IPS-15b (cell line): ENCODE results near the gene HOXB6.

ENCODE experiments used
- H3K27me3 ChIP-seq: one replicate; pipeline ENCODE4 v1.6.1; 2013; ENCODE audit warnings: low read length; ENCODE audit not compliant: control insufficient read depth, insufficient read depth
- H3K36me3 ChIP-seq: one replicate; pipeline ENCODE4 v1.6.1; 2013; ENCODE audit warnings: low read length; ENCODE audit not compliant: control insufficient read depth, insufficient read depth
- H3K4me1 ChIP-seq: one replicate; pipeline ENCODE4 v1.6.1; 2013; ENCODE audit warnings: mild to moderate bottlenecking, low read length; ENCODE audit not compliant: control insufficient read depth, insufficient read depth
- H3K4me3 ChIP-seq: one replicate; pipeline ENCODE4 v1.5.1; 2013; ENCODE audit warnings: low read depth, low read length
- H3K9ac ChIP-seq: one replicate; pipeline ENCODE4 v1.6.1; 2013; ENCODE audit warnings: low read depth, mild to moderate bottlenecking, low read length
- H3K9me3 ChIP-seq: one replicate; pipeline ENCODE4 v1.6.1; 2013; ENCODE audit warnings: mild to moderate bottlenecking, low read length; ENCODE audit not compliant: control insufficient read depth, insufficient read depth

The HOXB6 gene

DNA sequence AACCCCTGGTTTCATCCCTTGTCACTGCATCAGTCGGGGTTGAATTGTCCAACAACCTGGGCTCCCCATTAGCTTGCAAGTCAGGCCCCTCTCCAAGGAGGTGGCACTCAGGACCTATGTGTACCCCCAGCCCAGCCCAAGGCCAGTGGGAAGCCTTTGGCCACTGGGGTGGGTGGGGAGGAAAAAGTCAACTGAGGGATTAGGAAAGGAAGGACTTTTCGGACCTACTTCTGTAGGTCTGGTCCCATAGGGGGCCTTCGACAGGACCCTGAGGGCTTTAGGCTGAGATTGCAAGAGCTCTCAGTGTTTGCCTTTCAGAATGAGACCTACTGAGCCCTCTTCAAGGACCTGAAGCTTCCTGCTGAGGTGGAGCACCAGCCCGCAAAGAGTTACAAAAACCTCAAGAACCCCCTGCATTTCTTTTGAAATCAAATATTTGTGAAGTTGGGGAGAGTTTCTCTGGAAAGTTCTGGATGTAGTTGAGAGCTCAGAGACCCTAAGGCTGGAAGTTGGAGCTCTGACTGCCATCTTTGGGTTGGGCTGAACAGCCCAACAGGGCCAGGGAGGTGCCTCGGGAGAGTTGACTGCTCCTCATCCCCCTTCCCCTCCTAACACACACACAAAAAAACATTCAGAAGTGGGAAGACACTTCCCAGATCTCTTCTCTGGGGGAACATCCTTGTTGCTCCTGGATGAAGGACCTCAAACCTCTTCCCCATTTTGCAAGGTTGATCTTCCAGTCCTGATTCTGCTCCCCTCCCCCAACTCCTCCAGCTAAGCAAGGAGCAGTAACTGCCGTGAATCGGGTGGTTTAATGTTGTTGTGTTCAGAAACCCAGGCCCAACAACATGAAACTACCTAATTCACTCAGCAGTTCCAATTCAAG, 27.1 kb upstream of the HOXB6 start:
- Histone ChIP-seq H3K4me1 (peaks cover under 1% of the 10 kb centered on the region), H3K9me3 (no peaks in the 10 kb centered on the region), H3K9ac (no peak overlapping the region), H3K4me3 (peak overlapping the region; percentile 1), H3K36me3 (no peaks in the 10 kb centered on the region), H3K27me3 (peaks cover 99% of the 10 kb centered on the region)

DNA sequence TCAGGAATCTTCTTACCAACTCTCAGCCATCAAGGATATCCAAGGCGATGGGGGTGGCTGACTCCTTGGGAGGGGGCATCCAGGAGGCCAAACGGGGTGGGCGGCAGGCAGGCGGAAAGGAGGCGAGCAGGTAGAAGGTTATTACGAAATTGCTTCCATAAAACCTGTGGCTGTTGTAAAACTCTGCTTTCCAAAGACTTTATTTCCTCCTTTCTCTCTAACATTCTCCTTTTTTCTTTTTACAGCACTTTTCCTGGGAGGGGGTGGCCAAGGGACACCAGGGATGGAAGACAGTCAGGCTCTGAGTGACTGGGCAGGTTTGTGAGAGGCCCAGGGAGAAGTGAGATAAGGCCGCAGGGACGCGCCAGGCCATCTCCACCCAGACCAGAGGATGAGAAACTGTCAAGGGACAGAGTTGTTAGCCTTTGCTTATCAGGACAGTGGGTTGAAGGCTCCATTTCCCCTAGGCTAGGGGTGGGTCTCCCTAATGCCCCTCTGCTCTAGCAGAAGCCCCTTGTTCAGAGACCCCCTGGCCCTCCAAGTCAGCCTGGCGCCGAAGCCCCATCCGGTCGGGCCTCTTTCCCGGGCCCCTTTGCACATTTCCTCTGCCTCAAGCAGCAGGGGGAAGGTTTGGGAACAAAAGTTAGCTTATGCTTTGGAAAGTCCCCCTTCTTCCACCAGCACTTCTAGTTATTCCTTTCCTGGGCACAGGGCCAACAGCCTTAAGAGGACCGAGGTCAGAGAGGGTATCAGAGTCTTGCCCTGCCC, 26.3 kb upstream of the HOXB6 start:
- Histone ChIP-seq H3K27me3 (peaks cover 100% of the 10 kb centered on the region), H3K36me3 (no peaks in the 10 kb centered on the region), H3K4me3 (peak overlapping the region; percentile 1), H3K9ac (no peak overlapping the region), H3K9me3 (no peaks in the 10 kb centered on the region), H3K4me1 (peaks cover 2% of the 10 kb centered on the region)

DNA sequence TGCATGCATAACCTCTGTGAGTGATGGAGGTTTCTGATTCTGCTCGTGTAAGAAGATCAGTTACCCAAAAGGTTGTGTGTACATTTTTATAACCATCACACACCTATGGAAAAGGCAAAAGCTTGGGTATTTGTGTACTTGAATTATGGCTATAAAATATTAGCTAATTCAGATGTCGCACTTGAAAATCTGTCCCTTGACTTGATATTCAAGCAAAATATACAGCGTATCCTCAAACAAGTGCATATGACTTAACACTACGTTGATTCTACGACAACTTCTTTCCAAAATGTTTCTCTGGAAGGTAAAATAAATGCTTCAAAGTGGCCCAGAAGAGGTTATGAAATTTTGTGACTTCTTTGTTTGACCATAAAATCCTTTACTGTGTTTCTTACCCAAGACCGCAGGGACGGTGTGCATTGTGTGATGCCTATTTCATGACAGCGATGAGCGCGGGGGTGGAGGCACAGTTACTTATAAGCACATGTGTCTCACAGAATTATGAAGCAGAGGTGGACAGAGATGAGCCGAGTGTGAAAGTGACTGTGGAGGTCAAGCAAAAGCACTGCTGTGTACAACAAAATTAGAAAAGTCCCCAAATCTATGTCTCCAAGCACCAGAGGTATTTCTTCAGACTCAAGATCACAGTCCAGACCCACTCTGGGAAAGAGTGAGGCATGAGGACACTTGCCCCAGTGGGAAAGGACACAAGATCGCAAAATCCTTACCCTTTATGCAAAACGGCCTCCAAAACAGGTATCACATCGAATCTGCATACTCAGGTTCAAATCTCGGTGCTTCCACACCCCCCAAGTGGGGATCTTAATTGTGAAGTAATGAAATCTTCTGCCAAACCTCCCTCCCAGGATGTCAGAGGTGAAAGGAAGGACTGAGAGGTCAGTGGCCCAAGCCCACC, 25.5 kb upstream of the HOXB6 start:
- Histone ChIP-seq H3K9me3 (no peaks in the 10 kb centered on the region), H3K4me1 (peaks cover 2% of the 10 kb centered on the region), H3K9ac (no peak overlapping the region), H3K4me3 (no peak overlapping the region), H3K36me3 (no peaks in the 10 kb centered on the region), H3K27me3 (peaks cover 100% of the 10 kb centered on the region)

DNA sequence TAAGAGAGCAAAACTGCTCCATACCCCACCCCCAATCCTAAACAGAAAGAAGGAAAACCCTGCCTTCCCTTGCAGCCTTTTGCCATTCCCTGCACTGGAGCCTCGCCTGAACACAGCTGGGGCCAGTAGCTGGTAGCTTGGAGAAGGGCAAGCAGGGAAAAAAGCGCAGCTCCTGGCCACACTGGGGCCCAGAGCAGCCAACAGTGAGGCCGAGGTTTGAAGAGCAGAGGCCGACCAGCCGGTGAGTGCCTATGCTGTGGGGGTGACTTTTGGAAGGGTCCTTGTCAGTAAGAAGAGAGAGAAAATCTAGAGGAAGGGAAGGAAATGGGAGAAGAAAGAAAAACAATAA, 24.6 kb upstream of the HOXB6 start:
- Histone ChIP-seq H3K36me3 (no peaks in the 10 kb centered on the region), H3K27me3 (peaks cover 100% of the 10 kb centered on the region), H3K4me1 (peaks cover 2% of the 10 kb centered on the region), H3K9ac (no peak overlapping the region), H3K4me3 (peak overlapping the region; percentile 11), H3K9me3 (no peaks in the 10 kb centered on the region)

DNA sequence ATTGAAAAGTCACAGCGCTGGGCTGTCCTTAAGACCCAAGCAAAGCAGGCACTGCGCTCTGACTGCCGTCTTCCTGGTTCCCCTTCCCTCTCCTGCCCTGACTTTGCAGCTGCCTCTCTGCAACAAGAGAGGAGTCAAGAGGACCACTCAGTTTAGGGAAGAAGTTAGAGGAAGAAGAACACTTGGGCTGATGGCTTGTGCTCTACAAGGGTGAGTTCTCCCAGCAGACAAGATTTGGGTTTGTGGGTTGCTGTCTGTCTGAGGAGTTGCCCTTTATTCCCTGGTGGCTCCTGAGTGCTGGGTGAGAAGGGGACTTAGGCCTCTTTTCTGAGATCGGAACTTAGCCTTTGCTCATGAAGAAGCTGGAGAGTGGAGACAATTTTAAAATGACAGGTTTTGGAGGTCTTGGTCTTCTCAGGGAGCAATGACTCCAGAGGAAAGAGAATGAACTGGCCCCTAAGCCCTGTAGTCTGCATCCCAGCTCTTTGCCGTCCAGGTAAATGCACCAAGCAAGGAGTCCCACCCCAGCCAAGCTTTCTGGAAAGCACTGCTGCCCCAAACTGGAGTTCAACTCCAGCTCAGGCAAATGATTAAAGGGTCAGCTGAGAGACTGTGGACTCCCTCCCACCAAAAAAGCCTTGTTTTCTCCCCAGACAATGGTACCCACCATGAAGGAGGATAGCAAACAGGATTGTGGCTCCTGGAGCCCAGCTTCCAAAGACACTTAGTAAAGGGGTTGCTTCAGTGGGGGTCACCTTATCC, 24.0 kb upstream of the HOXB6 start:
- H3K27me3 ChIP-seq, result peaks cover 100% of the 10 kb centered on the region
- no peak overlapping the region for H3K9ac ChIP-seq
- no peak overlapping the region for H3K4me3 ChIP-seq
- H3K36me3 ChIP-seq, result no peaks in the 10 kb centered on the region
- peaks cover 2% of the 10 kb centered on the region for H3K4me1 ChIP-seq
- no peaks in the 10 kb centered on the region for H3K9me3 ChIP-seq

DNA sequence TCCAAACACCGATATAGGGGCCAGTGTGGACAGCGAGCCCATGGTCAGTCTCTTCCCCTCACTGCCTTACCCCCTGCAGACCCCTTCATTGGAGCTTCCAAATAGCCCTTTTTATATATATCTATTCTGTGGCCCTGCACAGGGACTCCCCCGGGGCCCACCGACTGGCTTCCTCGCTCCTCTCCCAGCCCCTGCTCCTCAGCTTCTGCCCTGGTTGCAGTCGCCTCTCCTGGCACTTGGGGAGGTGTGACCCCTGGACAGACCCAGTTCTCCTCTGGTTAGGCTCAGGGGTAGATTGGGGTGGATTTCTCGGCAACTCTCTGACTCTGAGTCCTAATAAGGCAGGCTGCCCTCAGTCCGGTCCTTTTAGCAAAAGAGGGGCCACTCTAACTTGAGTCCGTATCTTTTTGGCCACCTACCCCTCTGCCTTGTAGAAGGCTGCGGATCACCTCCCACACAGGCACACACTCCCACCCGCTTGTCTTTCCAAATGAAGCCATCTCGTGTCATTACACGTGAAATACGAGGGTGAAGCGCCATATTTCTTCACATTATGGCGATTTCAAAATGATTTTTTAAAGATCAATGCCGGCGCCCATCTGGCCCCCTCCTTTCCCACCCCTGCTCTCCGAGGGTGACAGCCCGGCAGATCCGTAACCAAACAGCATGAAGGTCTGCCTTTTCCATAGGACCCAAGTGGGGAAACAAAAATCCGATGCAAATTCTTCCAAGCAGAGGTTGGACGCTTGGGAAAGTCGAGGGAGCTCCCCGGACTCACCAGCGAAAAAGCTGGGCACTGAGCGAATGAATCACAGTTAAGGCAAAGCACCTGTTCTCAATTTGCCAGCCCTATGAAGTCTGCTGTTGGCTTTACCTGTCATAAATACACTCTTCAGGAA, 23.1 kb upstream of the HOXB6 start:
- H3K9me3 ChIP-seq, result no peaks in the 10 kb centered on the region
- H3K4me1 ChIP-seq, result peaks cover 2% of the 10 kb centered on the region
- no peaks in the 10 kb centered on the region for H3K36me3 ChIP-seq
- H3K9ac ChIP-seq, result no peak overlapping the region
- H3K27me3 ChIP-seq, result peaks cover 100% of the 10 kb centered on the region
- peak overlapping the region; percentile 26 for H3K4me3 ChIP-seq

DNA sequence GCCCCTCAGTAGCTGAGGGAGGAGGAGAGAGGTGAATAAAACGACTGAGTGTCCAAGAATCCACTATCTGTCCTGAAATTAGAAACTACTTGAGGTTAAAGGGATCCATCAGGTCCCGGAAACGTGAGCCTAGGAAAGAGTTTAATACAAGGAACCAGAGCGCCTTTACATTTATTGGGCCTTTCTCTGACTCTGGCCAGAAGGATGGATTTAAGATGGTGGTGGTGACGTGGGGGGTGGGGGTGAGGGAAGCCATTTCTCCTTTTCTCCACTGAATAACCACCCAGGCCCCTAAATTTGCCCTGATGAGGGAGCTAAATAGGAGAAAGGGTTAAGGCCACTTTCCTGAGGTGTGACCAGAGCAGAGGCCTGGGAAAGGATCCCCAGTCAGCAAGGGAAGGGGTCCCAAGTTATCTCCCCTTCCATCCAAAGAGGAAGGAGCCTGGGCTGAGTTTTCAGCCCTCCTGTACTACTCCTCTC, 22.4 kb upstream of the HOXB6 start:
- no peaks in the 10 kb centered on the region for H3K9me3 ChIP-seq
- H3K27me3 ChIP-seq, result peaks cover 100% of the 10 kb centered on the region
- H3K9ac ChIP-seq, result no peak overlapping the region
- H3K4me3 ChIP-seq, result peak overlapping the region; percentile 26
- peaks cover 2% of the 10 kb centered on the region for H3K4me1 ChIP-seq
- H3K36me3 ChIP-seq, result no peaks in the 10 kb centered on the region

DNA sequence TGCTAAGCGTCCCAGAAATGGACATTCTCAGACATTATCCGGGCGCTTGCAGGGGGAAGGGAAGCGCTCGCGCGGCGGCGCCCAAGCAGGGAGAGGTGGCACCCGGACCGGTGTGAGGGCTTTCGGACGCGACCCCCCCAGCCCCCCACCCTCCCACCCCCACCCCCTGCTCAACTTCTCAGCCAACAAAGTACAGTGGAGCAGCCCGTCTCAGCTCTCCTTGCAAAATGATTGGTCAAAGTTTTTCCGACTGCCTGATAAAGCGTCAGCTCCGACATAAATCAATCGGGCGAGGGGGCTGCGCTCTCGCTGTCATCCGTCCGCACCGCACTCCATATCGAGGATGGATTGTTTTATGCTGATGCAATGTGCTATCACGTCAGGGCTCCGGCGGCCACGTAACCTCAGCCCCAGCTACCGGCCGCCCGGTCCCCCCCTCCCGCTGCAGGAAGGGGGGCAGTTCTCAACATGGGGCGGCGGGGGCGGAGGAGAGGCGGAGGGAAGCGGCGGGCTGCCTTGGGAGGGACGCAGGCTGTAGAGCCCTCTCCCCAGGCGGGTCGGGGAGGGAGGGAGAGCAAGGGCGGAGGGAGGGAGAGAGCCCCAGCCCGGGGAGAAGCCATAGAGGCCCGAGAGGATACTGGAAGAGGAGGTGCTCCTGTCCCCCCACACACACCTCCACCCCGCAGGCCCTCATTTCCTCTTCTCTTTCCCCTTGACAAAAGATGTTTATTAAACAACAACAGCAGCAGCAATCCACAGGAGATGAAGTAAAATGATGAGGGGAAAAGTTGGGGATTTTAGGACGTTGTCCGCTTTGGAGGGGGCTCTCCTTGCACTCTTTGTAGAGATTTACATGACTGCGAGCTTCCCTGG, 21.7 kb upstream of the HOXB6 start, which contains the start of gene HOXB9:
Gene HOXB9 (minus strand): TSS at position 114 of the 873 bp plus-strand sequence. CDS start 89 bp downstream, at position 25.
- no peaks in the 10 kb centered on the region for H3K36me3 ChIP-seq
- H3K4me1 ChIP-seq, result peaks cover 2% of the 10 kb centered on the region
- no peaks in the 10 kb centered on the region for H3K9me3 ChIP-seq
- H3K4me3 ChIP-seq, result peak within 1 kb of the TSS; percentile 35
- no peak within 1 kb of the TSS for H3K9ac ChIP-seq
- peaks cover 100% of the 10 kb centered on the region for H3K27me3 ChIP-seq

DNA sequence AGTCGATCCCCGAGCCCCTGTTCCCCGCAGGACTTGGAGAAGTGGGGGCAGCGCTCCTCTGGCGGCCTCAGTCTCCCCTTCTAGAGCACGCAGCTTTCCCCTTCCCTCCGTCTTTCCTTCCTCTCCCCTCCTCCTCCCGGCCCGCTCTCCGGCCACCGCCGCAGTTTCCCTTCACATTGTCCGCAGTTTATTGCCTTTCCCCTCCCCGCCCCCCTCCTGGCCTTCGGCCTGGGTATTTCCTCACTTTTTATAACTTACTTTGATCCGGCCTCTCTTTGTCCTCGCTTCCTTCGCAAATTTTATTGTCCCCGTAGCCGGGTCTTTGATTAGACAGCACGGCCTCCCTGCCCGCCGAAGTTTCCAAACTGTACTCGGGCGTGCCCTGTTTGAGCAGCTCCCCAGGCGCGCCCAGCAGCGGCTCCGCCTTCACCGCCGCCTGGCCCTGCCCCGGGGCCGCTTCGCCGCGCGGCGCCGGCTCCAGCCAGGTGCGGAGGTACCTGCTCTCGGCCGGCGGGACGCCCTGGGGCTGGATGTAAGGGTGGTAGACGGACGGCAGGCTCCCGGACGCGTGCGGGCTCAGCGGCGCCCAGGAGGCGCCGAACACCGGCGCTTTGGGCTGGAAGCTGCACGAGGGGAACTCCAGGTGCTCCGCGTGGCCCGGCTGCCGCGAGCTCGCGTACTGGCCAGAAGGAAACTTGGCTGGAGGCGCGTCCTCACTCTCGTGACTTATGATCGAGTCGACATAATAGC, 20.9 kb upstream of the HOXB6 start:
- Histone ChIP-seq H3K9me3 (no peaks in the 10 kb centered on the region), H3K27me3 (peaks cover 100% of the 10 kb centered on the region), H3K4me3 (peak overlapping the region; percentile 35), H3K4me1 (peaks cover 2% of the 10 kb centered on the region), H3K36me3 (no peaks in the 10 kb centered on the region), H3K9ac (no peak overlapping the region)
